ENCODE measurements around the gene TLE5. TPM values are rescaled to one million over a fixed set of nuclear protein-coding genes. Genes with fewer than 3 reads are reported as not detected.

TLE5 gene
- polyA plus RNA-seq, 1 experiment, result 579 TPM

DNA sequence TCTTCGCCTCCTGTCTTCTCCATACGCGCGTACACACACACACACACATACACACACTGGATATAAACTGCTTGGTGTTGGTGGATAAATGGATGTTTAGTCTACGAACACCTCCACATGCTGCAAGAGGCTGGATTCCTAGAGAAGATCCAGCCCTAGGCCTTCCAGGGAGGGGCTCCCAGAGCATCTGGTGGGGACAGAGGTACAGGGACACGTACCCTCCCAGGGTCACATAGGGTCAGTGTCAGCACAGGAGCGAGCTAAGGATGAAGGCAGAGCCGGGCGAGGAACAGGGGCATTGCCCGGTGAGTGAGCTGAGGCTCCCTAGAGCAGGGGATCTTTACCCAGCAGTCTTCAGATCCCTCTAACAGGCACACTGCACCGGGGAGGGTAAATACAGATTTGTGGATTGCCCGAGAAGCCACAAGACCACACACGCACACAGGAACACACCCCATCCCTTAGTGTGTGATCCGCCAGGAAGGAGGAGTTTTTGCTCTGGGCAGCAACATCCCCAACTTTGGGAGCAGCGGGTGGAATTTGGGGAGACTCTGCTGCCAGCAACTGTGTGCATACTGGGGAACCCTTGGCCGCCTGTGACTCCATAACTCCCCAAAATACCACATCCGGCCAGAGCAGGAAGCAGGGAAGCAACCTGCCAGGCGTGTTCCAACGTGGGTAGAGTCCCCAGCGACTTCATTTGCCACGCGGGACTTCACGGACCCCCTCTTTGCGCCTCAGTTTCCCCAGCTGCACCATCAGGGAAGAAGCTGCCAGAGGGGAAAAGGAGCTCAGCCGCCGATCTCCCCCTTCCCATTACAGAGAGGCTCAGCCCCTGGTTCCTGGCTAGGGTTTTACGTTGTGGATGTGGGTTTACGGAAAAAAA, 27.4 kb downstream of the TLE5 start:
- ChIA-PET CTCF (interaction anchor here (1.0 to 2.0 kb wide), 5 partner anchors 11 to 94 kb away, joined by 3 to 7 read pairs (median 5); no protein-coding TSS in a partner anchor), POLR2A (interaction anchor here (0.6 to 1.5 kb wide), 2 partner anchors 11 to 559 kb away, joined by 8 read pairs; partner anchors contain the start of gene GADD45B)
- H3K36me3 ChIP-seq (ENCODE audit: control insufficient read depth, insufficient read depth, low read length), result no peaks in the 10 kb centered on the region
- peak overlapping the region; percentile 47 for H3K4me3 ChIP-seq (ENCODE audit: low read depth, low read length)
- no peak for DNase-seq (ENCODE audit: low read depth)
- H3K27me3 ChIP-seq (ENCODE audit: control insufficient read depth, insufficient read depth, low read length), result peaks cover 20% of the 10 kb centered on the region
- TF ChIP-seq CTCF (IDR thresholded peaks at IDR 0.05; ENCODE audit: insufficient read depth, low read depth, low read length), result no peak

- CTCF ChIA-PET, result interaction anchor here (2.0 kb wide), 1 partner anchor 94 kb away, joined by 7 read pairs; no protein-coding TSS in a partner anchor
- Histone ChIP-seq H3K27me3 (ENCODE audit: control insufficient read depth, insufficient read depth, low read length) (peaks cover 23% of the 10 kb centered on the region), H3K4me3 (ENCODE audit: low read depth, low read length) (no peak overlapping the region), H3K36me3 (ENCODE audit: control insufficient read depth, insufficient read depth, low read length) (no peaks in the 10 kb centered on the region)
- TF ChIP-seq CTCF (IDR thresholded peaks at IDR 0.05; ENCODE audit: insufficient read depth, low read depth, low read length), result no peak
- POLR2A ChIA-PET, result no interaction called here
- DNase-seq (ENCODE audit: low read depth), result no peak
These were observed 28.0 kb downstream of the TLE5 start for GRCh38 chr19:3034406-3034655.

- CTCF ChIA-PET, result no interaction called here
- POLR2A ChIA-PET, result no interaction called here
These were observed 28.5 kb downstream of the TLE5 start for GRCh38 chr19:3033595-3034405.

DNA sequence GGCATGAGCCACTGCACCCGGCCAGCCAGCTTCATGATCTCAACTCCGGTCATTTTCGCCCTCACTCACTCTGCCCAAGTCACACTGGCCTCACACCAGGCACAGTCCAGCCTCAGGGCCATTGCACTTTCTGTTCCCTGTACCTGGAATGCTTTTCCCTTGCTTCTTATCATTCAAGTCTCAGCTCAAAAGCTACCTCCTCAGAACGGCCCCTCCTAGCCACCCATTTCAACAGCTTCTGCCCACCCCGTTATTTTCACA, 30.8 kb downstream of the TLE5 start:
- no peaks in the 10 kb centered on the region for H3K36me3 ChIP-seq (ENCODE audit: control insufficient read depth, insufficient read depth, low read length)
- H3K27me3 ChIP-seq (ENCODE audit: control insufficient read depth, insufficient read depth, low read length), result peaks cover 35% of the 10 kb centered on the region
- TF ChIP-seq CTCF (IDR thresholded peaks at IDR 0.05; ENCODE audit: insufficient read depth, low read depth, low read length), result no peak
- DNase-seq (ENCODE audit: low read depth), result no peak
- no peak overlapping the region for H3K4me3 ChIP-seq (ENCODE audit: low read depth, low read length)
- ChIA-PET POLR2A (no interaction called here), CTCF (interaction anchor here (0.8 kb wide), 1 partner anchor 28 kb away, joined by 3 read pairs; no protein-coding TSS in a partner anchor)

More at GRCh38 chr19:3033595-3034405, 28.5 kb downstream of the TLE5 start:
- TF ChIP-seq CTCF (IDR thresholded peaks at IDR 0.05; ENCODE audit: insufficient read depth, low read depth, low read length), result no peak
- Histone ChIP-seq H3K36me3 (ENCODE audit: control insufficient read depth, insufficient read depth, low read length) (no peaks in the 10 kb centered on the region), H3K4me3 (ENCODE audit: low read depth, low read length) (no peak overlapping the region), H3K27me3 (ENCODE audit: control insufficient read depth, insufficient read depth, low read length) (peaks cover 23% of the 10 kb centered on the region)
- no peak for DNase-seq (ENCODE audit: low read depth)
